ENCODE data around the gene SPINK9.
"Not testable (repeated sequence)": the region's sequence is repeated elsewhere in the genome, so short reads cannot be mapped to it uniquely, and the experiment has no call there.

The SPINK9 gene, protein sequence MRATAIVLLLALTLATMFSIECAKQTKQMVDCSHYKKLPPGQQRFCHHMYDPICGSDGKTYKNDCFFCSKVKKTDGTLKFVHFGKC

GRCh38 chr5:148335259-148335658 lies at the start of gene SPINK9:
Gene SPINK9, plus strand, starts transcription at chr5:148335559. Its CDS starts 55 bp downstream, at chr5:148335614.
- DNase-seq (ENCODE audit: low read depth): no peak

DNA sequence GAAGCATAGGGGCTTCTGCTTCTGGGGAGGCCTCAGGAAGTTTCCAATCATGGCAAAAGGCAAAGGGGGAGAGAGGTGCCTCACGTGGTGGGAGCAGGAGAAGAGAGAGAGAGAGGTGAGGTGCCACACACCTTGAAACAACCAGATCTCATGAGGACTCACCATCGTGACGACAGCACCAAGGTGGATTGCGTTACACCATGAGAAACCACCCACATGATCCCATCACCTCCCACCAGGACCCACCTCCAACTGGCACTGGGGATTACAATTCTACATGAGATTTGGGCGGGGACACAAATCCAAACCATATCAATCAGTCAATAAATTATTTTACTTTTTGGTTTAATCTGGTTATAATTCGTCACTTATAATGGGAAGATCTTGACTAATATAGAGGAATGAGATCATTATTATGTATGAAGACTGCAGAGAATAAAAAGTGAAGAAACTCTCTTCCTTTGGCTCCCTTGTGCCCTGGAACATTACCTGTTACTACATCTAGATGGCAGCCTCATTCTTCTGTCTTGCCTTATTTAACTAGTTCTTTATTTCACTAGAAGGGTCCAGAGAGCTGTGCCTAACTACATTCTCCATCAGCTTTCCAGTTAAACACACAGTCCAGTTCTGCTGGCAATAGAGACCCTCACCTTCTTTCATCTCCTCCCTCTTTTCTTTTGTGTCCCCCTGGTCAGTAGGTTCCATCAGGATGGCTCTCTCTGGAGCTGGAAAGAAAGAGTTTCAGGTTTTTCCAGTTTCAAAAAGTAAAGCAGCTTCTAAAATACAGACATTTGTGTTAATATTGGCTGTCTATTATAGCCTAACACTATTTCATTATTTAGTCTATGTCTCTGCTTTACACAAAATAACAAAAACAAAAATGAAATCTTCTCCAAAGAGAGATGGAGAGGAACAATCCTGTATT lies 44.8 kb upstream of the SPINK9 start:
- peak; percentile 3 for DNase-seq (ENCODE audit: low read depth)

DNA sequence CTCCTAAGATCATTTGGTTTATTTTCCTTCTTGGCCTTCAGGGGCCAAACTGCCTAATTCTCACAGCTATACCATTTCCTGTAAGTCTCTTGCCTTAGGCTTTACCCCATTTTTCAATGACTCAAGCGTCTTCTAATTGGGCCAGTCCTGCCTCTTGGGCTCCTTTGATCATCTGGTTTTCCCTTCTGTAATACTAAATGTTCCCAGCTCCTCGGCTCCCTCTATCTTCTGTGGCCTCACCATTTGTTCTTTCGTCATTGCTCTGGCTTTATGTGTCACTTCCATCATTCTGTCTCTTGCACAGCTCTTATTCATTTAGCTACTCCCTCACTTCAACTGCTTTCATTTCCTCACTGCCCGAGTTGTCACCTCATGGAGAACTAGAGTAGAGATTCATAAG lies 37.6 kb upstream of the SPINK9 start:
- DNase-seq (ENCODE audit: low read depth): no peak

DNA sequence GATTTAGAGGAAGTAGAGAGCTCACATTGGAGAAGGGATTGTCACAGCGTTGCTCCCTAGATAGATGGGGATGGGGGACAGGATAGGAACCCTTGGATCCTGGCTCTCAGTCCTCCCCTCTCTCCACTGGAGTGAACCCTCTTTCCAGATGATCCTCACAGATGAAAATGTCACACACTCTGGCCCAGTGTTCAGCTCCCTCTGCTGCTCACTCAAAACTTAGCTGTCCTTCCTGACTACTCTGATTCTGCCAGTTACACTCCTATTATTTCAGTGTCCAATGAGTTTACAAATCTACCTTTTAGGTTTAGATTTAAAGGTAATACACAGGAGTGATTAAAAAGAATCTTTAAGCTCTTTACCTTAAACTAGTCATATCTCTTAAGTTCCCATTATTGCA lies 28.9 kb upstream of the SPINK9 start:
- DNase-seq (ENCODE audit: low read depth): no peak

DNA sequence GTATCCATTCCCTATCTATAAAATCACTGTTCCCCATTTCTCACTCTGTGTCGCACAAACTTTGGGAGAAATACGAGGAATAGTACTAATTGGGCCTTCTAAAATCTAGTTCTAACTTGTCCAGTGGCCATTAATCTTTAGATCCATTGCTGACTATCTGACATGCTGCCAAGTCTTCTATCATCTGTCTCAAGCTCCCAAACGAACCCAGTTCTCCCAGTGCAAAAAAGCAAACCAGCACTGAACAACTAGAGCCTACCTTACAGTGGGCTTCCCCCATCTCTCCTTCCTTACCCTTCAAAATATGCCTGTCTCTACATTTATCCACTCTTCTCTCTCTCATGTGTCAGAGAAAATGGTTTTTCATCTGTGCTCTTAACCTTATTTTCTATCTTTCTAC lies 26.3 kb upstream of the SPINK9 start:
- no peak for DNase-seq (ENCODE audit: low read depth)

- DNase-seq (ENCODE audit: low read depth): no peak
Observed at GRCh38 chr5:148309746-148310145, 25.6 kb upstream of the SPINK9 start.

- DNase-seq (ENCODE audit: low read depth): no peak
Observed at GRCh38 chr5:148311484-148311883, 23.9 kb upstream of the SPINK9 start.

DNA sequence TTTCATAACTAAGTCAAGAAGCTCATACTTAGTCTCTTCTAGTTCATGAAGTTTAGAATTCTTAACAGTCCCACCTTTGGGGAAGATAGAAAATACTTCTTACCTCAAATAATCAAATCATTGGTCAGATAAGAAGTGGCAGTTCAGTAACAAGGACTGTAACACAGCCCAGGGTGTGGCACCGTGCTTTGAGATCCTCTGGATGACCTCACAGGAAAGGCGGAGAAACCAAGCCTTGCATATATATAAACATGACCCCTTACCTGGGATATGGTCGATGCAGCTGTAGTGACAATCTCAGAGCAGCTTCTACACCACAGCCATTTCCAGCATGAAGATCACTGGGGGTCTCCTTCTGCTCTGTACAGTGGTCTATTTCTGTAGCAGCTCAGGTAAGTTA lies 23.2 kb upstream of the SPINK9 start, which contains the start of gene SPINK7:
Gene SPINK7, plus strand, starts transcription at position 271 of the 400 bp plus-strand sequence. Its CDS starts 61 bp downstream, at position 332.
- no peak for DNase-seq (ENCODE audit: low read depth)

DNA sequence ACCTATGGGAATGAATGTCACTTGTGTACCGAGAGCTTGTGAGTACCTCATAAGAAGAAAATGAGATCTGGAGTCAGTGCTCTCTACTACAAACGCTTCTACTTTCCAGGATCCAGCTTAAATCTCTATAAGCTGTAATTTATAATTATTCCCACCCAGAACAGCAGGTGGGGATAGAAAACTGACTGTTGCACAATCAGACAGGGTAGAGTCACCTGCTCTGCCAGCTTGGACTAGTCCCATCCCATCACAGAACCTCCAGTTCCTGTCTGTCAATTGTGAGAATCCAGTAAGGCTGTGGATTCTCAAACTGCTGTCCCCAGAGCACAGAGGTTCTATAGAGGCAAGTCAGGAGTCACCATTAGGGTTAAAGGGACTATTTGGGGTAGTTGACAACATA lies 21.2 kb upstream of the SPINK9 start:
- no peak for DNase-seq (ENCODE audit: low read depth)

DNA sequence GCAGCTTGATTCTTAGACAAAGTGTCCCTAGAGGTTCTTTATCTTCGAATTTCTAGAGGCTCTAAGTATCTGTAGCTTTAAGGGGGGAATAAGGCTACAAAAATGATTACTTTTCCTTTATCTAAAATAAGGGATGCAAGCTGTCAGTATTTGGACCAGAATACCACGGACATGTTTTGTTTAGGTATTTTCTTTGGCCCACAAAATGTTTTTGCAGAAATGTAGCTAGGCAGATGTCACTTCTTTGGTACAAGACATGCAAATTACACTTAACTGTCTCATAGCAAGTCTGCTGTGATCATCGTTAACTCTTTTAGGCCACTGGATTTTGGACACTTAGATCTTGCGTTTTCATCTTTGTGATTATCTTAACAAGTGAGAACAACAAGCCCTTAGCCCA lies 20.6 kb upstream of the SPINK9 start:
- no peak for DNase-seq (ENCODE audit: low read depth)

DNA sequence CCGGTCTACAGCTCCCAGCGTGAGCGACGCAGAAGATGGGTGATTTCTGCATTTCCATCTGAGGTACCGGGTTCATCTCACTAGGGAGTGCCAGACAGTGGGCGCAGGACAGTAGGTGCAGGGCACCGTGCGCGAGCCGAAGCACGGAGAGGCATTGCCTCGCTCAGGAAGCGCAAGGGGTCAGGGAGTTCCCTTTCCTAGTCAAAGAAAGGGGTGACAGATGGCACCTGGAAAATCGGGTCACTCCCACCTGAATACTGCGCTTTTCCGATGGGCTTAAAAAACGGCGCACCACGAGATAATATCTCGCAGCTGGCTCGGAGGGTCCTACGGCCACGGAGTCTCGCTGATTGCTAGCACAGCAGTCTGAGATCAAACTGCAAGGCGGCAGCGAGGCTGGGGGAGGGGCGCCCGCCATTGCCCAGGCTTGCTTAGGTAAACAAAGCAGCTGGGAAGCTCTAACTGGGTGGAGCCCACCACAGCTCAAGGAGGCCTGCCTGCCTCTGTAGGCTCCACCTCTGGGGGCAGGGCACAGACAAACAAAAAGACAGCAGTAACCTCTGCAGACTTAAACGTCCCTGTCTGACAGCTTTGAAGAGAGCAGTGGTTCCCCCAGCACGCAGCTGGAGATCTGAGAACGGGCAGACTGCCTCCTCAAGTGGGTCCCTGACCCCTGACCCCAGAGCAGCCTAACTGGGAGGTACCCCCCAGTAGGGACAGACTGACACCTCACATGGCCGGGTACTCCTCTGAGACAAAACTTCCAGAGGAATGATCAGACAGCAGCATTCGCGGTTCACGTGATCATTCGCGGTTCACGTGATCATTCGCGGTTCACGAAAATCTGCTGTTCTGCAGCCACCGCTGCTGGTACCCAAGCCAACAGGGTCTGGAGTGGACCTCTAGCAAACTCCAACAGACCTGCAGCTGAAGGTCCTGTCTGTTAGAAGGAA lies 15.1 kb upstream of the SPINK9 start:
- DNase-seq (ENCODE audit: low read depth): not testable (repeated sequence)

DNA sequence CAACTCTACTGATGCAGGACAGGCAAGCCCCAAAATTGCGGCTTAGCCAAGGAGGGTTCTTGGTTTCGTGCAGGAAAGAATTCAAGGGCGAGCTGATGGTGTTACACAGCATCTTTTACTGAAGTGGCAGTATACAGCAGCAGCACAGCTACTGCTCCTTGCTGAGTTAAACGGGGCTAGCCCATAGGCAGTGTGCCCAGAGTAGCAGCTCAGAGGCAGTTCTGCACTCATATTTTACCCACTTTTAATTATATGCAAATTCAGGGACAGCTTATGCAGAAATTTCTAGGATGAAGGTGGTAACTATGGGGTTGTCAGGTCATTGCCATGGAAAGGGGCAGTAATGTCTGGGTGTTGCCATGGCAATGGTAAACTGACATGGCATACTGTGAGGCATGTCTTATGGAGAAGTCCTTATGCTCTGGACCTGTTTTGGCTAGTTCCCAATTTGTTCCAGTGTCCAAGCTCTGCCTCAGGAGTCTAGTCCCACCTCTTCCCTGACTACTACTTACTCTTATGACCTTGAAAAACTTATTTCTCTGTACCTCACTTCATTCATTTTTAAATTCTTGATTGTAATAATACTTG lies 2.0 kb upstream of the SPINK9 start:
- no peak for DNase-seq (ENCODE audit: low read depth)

DNA sequence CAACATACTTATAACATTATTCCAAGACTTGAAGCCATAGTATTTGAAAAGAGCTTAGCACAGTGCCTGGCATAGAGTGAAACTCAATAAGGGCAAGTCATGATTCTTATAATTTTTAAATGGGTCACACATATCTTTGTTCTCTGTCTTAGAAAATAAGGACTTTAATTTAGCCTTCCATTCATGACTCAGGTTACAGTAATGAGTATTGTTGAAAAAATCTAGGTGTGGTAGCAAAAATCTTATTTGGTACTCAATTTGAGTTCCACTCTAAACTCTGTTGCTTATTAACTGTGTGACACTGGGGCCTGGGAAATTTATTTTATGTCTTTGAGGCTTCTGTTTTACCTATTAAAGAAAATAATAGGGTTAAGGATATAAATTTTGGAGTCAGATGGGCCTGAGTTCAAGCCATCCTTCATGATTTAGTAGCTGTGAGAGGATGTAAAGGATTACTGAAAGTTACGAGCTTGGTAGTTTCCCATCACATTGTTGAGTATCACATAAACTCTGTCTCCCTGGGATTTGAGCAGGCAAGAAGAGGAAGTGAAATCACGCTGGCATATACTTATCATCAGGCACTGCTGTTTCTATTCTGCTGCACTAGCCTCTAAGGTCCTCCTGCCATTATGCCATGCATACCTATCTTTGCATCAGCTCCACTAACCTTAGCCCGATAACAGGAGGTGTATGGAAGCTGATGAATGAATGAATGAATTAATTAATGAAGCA lies 1.5 kb downstream of the SPINK9 start:
- no peak for DNase-seq (ENCODE audit: low read depth)

DNA sequence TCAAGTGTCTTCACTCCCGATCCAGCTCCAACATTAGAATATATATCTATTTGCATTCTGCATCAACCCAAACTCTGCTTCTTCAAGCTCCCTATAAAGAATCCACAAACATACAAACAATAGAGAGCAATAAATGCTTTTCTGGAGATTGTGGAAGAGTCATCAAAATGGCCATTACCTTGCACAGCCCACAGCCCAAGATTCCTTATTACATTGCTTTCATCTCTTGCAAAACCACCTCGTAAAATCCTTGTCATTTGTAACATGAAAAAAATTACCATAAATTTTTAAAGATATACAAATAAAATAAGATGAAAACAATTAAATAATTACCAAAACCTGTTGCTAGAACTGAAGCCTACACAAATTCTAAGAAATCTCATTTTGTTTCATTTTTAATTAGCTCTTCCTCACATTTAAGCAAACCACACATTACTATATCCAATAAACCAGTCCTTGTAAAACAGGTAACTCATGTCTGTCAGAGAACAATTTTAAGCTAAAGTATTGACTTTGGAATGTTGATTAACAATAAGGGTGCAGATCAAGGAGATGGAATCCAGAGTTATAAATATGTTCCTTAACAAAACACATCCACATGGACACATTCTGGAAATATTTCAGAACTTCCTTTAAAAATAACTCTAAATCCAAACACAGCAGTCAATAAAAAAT lies 7.1 kb downstream of the SPINK9 start:
- DNase-seq (ENCODE audit: low read depth): no peak

DNA sequence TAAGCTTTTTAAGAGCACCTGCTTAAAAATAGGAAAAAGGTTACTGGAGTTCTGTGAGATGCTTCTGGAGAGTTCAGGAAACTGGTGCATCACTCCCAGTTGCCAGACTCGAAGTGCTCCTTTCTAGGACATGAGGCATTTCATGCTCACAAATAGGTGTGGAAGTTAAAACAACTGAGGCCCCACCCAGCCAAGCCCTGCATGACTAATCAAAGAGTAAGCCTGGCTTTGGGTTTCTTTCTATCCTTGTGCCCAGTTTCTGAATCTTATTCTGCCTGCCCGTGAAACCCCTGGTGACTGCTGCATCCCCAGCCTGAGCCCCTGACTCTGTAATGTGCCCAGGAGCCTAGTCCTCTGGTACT lies 7.7 kb downstream of the SPINK9 start:
- no peak for DNase-seq (ENCODE audit: low read depth)

GRCh38 chr5:148343603-148344487 lies 8.5 kb downstream of the SPINK9 start:
- DNase-seq (ENCODE audit: low read depth): no peak

DNA sequence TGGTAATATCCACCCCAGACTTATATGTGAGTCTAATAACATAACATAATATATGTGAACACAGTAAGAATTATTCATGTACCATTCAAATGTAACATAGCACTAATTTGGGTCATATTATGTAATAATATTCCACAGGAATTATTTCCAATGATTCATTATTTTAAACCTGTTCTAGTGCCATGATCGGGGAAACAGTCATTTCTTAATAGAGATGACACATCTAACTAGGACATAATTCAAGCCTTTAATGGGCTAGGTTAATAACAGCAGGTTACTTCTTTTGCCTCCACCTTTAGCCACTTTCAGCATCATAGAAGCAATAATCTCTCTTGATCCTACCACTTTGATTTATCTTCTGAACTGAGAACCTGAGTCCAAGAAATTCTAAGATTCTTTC lies 12.3 kb downstream of the SPINK9 start:
- DNase-seq (ENCODE audit: low read depth): no peak

GRCh38 chr5:148352696-148353095 lies 17.3 kb downstream of the SPINK9 start:
- no peak for DNase-seq (ENCODE audit: low read depth)

- DNase-seq (ENCODE audit: low read depth): no peak
Observed at GRCh38 chr5:148353634-148354033, 18.3 kb downstream of the SPINK9 start.

- no peak for DNase-seq (ENCODE audit: low read depth)
Observed at GRCh38 chr5:148364343-148364742, 29.0 kb downstream of the SPINK9 start.
